Measurements from ENCODE around the gene VPS37D.

DNA sequence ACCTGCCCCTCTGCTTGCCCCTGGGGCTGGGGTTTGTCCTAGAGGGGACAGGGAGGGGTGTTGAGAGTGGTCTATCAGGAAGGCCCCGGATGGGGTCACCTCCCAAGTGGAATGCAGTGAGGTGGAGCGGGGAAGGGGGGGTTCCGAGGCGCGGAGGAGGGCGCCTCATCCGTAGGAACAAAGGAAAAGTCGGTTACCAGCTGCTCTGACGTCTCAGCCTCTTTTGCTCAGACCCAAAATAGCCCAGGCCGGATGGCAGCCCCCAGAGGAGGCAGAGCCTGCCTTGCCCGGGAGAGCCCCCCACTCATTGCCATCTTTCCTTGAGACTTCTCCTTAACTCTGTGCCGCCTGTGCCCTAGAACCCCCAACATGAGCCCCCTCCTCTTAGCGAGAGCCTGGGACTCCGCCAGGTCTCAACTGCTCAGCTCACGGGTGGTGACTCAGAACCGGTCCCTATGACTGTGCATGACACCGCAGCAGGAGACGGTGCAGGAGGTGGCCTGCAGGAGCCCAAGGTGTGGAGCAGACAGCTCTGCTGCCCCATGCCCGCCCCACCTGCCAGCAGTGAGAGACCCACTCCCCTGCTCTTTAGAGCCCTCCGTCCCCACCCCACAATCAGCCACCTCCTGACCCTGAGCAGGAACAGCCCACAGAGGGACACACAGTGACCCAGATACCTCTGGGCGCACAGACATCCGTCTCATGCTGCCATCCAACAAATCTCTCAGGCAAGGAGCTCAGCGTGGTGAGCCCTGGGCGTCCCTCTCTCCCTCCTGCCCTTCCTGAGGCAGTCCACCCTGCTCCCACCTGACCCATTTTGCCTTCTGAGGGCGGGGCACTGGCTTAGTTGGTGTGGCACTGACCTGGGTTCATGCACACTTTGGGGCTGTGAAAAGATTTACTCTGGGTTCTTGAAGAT is 38.8 kb downstream of the VPS37D start:
- no peak for TF ChIP-seq EZH2 (IDR thresholded peaks at IDR 0.05; ENCODE audit: low read depth)
- TF ChIP-seq, protein P1, sequence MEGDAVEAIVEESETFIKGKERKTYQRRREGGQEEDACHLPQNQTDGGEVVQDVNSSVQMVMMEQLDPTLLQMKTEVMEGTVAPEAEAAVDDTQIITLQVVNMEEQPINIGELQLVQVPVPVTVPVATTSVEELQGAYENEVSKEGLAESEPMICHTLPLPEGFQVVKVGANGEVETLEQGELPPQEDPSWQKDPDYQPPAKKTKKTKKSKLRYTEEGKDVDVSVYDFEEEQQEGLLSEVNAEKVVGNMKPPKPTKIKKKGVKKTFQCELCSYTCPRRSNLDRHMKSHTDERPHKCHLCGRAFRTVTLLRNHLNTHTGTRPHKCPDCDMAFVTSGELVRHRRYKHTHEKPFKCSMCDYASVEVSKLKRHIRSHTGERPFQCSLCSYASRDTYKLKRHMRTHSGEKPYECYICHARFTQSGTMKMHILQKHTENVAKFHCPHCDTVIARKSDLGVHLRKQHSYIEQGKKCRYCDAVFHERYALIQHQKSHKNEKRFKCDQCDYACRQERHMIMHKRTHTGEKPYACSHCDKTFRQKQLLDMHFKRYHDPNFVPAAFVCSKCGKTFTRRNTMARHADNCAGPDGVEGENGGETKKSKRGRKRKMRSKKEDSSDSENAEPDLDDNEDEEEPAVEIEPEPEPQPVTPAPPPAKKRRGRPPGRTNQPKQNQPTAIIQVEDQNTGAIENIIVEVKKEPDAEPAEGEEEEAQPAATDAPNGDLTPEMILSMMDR (conservative IDR thresholded peaks at IDR 0.05), result no peak

All from PC-9 (cell line).